ENCODE measurements around the gene EEFSEC. TPM values are rescaled to one million over a fixed set of nuclear protein-coding genes. Genes with fewer than 3 reads are reported as not detected.

Gene EEFSEC
- total and polyA plus RNA-seq, 11 donors, result 17.5 to 48.0 (median 22.5) TPM

DNA sequence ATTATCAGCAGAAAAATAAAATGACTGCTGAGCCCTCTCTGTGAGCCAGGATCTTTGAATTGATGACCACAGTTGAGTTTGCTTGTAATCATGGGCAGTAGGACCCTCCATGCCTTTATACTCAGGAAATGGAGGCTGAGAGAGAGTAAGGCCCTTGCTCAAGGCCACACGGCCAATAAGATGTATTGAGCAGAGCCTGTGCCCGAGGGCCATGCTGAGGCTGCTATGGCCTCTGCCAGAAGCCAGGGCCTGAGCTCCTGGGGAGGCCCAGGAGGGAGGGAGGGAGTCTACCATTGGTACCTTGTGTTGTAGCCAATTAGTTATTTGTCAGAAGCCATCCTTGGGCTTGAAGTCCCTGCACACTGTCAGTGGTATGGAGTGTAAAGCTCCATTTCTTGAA lies 162.0 kb downstream of the EEFSEC start:
- TF ChIP-seq, protein P1, sequence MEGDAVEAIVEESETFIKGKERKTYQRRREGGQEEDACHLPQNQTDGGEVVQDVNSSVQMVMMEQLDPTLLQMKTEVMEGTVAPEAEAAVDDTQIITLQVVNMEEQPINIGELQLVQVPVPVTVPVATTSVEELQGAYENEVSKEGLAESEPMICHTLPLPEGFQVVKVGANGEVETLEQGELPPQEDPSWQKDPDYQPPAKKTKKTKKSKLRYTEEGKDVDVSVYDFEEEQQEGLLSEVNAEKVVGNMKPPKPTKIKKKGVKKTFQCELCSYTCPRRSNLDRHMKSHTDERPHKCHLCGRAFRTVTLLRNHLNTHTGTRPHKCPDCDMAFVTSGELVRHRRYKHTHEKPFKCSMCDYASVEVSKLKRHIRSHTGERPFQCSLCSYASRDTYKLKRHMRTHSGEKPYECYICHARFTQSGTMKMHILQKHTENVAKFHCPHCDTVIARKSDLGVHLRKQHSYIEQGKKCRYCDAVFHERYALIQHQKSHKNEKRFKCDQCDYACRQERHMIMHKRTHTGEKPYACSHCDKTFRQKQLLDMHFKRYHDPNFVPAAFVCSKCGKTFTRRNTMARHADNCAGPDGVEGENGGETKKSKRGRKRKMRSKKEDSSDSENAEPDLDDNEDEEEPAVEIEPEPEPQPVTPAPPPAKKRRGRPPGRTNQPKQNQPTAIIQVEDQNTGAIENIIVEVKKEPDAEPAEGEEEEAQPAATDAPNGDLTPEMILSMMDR (IDR thresholded peaks at IDR 0.05), result no peak
- no peak for TF ChIP-seq POLR2A (IDR thresholded peaks at IDR 0.05)
- peaks cover 0 to 9% (median 6%) of the 10 kb centered on the region in 9 donors for H3K36me3 ChIP-seq
- DNase-seq, result peak in 1 of 5 donors; percentile 4
- H3K27me3 ChIP-seq, result no peaks in the 10 kb centered on the region
- intact Hi-C loops (cut with DNase I), result loop anchor here in 1 of 10 donors (10.0 kb wide), 1 partner anchor 141 kb away; no protein-coding TSS in a partner anchor
- H3K4me1 ChIP-seq, result peaks cover 0 to 28% (median 5%) of the 10 kb centered on the region in 12 donors
- 69 to 96% (median 92%) methylated on average over 1 to 2 of the region's 2 CpGs for WGBS, 4 donors
- no peak overlapping the region for H3K4me3 ChIP-seq
- no peak for ATAC-seq
- H3K9me3 ChIP-seq, result no peaks in the 10 kb centered on the region
- no peak overlapping the region for H3K27ac ChIP-seq

DNA sequence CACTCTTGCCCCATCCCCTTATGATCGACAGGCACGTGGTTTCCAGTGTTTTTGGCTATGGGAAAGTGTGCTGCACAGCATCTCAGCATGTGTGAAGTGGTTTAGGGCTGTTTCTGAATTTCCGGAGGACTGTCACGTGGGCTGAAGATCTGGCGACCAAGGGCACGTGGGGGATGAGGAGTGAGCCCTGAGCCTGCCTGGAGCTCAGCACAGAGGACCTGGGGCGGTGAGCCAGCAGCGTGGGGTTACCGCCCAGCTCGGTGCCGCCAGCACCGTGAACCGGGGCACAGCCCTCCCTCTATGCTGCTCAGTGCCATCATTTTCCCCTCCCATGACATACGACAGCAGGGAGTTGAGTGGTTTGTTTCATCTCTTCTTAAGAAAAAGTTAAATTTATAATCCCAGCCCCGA lies 163.2 kb downstream of the EEFSEC start:
- ATAC-seq, result peak in 2 of 4 donors; percentile 21 to 32
- Histone ChIP-seq H3K27ac (no peak overlapping the region), H3K27me3 (no peaks in the 10 kb centered on the region), H3K36me3 (peaks cover 0 to 9% (median 6%) of the 10 kb centered on the region in 9 donors), H3K4me1 (peaks cover 0 to 20% (median 3%) of the 10 kb centered on the region in 12 donors), H3K4me3 (no peak overlapping the region), H3K9me3 (no peaks in the 10 kb centered on the region)
- DNase-seq, result peak in 1 of 5 donors; percentile 13
- TF ChIP-seq POLR2A (IDR thresholded peaks at IDR 0.05), result no peak
- TF ChIP-seq, protein P1 (IDR thresholded peaks at IDR 0.05), result no peak
- intact Hi-C loops (cut with DNase I), result loop anchor here in 1 of 10 donors (10.0 kb wide), 1 partner anchor 142 kb away; no protein-coding TSS in a partner anchor
- 73 to 88% (median 84%) methylated on average over 15 of the region's 15 CpGs for WGBS, 4 donors

- no peak overlapping the region for H3K4me3 ChIP-seq
- H3K36me3 ChIP-seq, result peaks cover 0 to 9% (median 6%) of the 10 kb centered on the region in 9 donors
- peaks cover 0 to 22% (median 0%) of the 10 kb centered on the region in 12 donors for H3K4me1 ChIP-seq
- no peak overlapping the region for H3K27ac ChIP-seq
- TF ChIP-seq POLR2A (IDR thresholded peaks at IDR 0.05), result no peak
- TF ChIP-seq, protein P1 (IDR thresholded peaks at IDR 0.05), result no peak
- intact Hi-C loops (cut with DNase I), result loop anchor here in 1 of 10 donors (10.0 kb wide), 1 partner anchor 142 kb away; no protein-coding TSS in a partner anchor
- H3K27me3 ChIP-seq, result no peaks in the 10 kb centered on the region
- WGBS, 4 donors, result 69 to 83% (median 78%) methylated on average over 17 of the region's 17 CpGs
- DNase-seq, result peak in 1 of 5 donors; percentile 6
- peak in 1 of 4 donors; percentile 16 for ATAC-seq
- H3K9me3 ChIP-seq, result no peaks in the 10 kb centered on the region
Observed at GRCh38 chr3:128317101-128317697, 163.9 kb downstream of the EEFSEC start.

- intact Hi-C loops (cut with DNase I), result loop anchor here in 1 of 10 donors (10.0 kb wide), 1 partner anchor 143 kb away; no protein-coding TSS in a partner anchor
- DNase-seq (peak in 1 of 5 donors; percentile 14), ATAC-seq (peak in 3 of 4 donors; percentile 46 to 54 (median 48))
- peaks cover 0 to 20% (median 0%) of the 10 kb centered on the region in 12 donors for H3K4me1 ChIP-seq
- no peak overlapping the region for H3K27ac ChIP-seq
- TF ChIP-seq, protein P1 (IDR thresholded peaks at IDR 0.05), result no peak
- no peak for TF ChIP-seq POLR2A (IDR thresholded peaks at IDR 0.05)
- no peak overlapping the region for H3K4me3 ChIP-seq
- peaks cover 0 to 9% (median 6%) of the 10 kb centered on the region in 9 donors for H3K36me3 ChIP-seq
- no peaks in the 10 kb centered on the region for H3K27me3 ChIP-seq
- 77 to 91% (median 87%) methylated on average over 7 to 8 of the region's 8 CpGs for WGBS, 4 donors
- no peaks in the 10 kb centered on the region for H3K9me3 ChIP-seq
Observed at GRCh38 chr3:128317698-128318231, 164.5 kb downstream of the EEFSEC start.
